Activated naive CD8-positive, alpha-beta T cell treated with anti-CD3 and anti-CD28 coated beads for 36 hours (primary cell): ENCODE results near the gene PID1. TPM values are rescaled to one million over a fixed set of nuclear protein-coding genes. Genes with fewer than 3 reads are reported as not detected.

ENCODE experiments used
- DNase-seq: peaks from one replicate; pipeline ENCODE4 v3.0.0; 2021
- H3K27ac Mint-ChIP-seq: one replicate; pipeline ENCODE4 v1.8.0; 2022; ENCODE audit warnings: mild to moderate bottlenecking, moderate library complexity, mixed read lengths
- H3K27me3 Mint-ChIP-seq: one replicate; pipeline ENCODE4 v1.8.0; 2022; ENCODE audit warnings: mild to moderate bottlenecking, mixed read lengths
- H3K36me3 Mint-ChIP-seq: one replicate; pipeline ENCODE4 v1.8.0; 2021; ENCODE audit warnings: mild to moderate bottlenecking, mixed read lengths
- H3K4me1 Mint-ChIP-seq: one replicate; pipeline ENCODE4 v1.8.0; 2021; ENCODE audit warnings: mixed read lengths
- H3K4me3 Mint-ChIP-seq: one replicate; pipeline ENCODE4 v1.8.0; 2022; ENCODE audit warnings: mild to moderate bottlenecking, moderate library complexity, mixed read lengths
- H3K9me3 Mint-ChIP-seq: one replicate; pipeline ENCODE4 v1.8.0; 2022; ENCODE audit warnings: mixed read lengths
- total RNA-seq, 2 experiments: library from RNA; stranded (reverse); gene quantifications; one replicate each; pipeline ENCODE4 v1.2.3, GENCODE V29; 2021

The PID1 gene
- total RNA-seq, 2 experiments from 2014 or later: not detected

DNA sequence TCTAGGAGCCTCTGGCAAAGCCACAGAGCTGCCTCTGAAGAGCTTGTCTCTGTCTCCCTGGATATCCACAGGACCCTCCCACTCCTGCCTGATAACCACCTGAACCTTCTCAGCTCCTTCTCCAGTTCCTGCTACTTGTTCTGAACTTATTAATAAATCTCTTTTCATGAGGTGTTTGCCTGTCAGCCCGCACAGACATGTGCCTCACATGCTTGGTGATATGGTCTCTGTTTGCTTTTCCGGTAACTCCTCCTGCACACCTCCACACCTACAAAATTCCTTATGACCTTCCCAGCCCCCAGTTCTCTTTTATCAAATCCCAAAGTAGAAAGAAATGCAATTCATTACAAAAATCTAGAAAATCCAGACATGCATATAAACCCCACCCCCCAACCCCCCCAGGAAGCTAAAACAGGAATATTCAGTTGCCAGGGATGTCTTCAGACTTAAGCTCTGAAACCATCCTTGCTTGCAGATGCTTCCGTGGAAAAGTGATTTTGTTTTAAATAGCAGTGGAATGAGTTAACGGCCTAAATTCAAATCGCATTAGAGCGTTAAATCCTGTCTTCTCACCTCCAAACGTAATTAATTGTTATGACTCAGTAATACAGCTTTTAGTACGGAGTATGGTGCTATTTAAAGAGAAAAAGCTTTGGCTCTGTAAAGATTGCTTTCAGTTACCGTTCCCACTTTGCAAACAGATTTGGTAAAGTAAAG is 2.1 kb upstream of the PID1 start:
- Mint-ChIP-seq H3K9me3 (no peaks in the 10 kb centered on the region), H3K27ac (no peak overlapping the region), H3K27me3 (peaks cover 43% of the 10 kb centered on the region), H3K4me1 (no peaks in the 10 kb centered on the region), H3K36me3 (no peaks in the 10 kb centered on the region), H3K4me3 (no peak overlapping the region)
- no peak for DNase-seq

DNA sequence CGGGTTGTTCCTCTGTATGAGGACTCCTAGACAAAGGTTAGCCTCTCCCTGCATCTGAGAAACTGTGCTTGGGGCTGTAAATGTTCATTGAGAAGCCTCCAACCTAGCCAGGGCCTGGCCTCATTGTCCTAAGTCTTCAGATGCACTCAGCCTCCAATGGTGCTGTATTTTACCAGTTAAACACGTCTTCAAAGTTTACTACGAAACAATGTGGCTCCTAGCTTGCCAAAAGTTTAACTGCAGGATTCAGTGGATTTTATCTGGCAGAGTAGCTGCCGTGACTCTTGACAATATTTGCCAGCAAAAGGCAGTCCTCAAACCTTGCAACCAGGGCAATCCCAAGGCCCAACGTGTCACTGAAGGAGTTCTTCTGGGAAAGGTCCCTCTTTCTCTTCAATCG is 1.1 kb downstream of the PID1 start:
- H3K27me3 Mint-ChIP-seq: peaks cover 43% of the 10 kb centered on the region
- H3K36me3 Mint-ChIP-seq: no peaks in the 10 kb centered on the region
- H3K4me1 Mint-ChIP-seq: no peaks in the 10 kb centered on the region
- DNase-seq: no peak
- no peaks in the 10 kb centered on the region for H3K9me3 Mint-ChIP-seq
- H3K4me3 Mint-ChIP-seq: no peak overlapping the region
- H3K27ac Mint-ChIP-seq: no peak overlapping the region

DNA sequence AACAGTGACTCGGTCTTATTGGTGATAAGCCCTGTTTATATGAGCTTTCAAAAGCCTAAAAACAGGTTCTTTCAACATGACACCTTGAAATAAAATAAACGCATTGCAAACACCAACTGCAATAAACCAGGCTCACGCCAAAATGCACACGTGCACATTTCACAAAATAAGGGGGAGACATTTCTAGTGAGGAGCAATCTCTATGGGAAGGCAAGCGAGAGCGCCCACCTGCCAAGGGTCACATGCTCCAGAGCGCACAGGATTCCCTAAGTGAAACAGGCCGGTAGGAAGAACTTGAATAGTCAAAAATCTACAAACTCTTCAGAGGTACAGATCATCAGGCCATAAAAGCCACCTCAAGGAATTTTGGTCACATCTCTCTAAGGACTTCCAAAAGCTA is 1.9 kb downstream of the PID1 start:
- no peak for DNase-seq
- Mint-ChIP-seq H3K4me3 (no peak overlapping the region), H3K4me1 (no peaks in the 10 kb centered on the region)

DNA sequence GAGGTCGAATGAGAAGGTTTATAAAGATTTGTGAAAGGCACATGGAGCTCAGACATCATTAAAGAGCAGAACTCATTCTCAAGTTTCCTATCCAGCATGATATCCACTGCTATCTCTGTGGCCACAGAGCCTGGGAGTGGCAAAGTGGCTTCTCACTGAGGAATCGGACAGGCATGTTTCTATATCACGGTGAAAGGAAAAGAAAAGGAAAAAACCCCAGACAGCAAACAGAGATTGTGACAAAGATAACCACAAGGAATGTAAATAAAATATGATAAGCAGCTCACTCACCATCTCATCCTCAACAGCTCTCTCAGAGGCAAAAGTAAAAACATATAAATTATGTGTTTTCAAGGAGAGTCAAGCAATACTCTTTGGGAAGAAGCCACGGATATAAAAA is 2.5 kb downstream of the PID1 start:
- Mint-ChIP-seq H3K9me3 (no peaks in the 10 kb centered on the region), H3K36me3 (no peaks in the 10 kb centered on the region), H3K27me3 (peaks cover 39% of the 10 kb centered on the region), H3K4me3 (no peak overlapping the region), H3K27ac (no peak overlapping the region), H3K4me1 (no peaks in the 10 kb centered on the region)
- DNase-seq: no peak

More for the DNA sequence above, 1.9 kb downstream of the PID1 start:
- Mint-ChIP-seq H3K27me3 (peaks cover 43% of the 10 kb centered on the region), H3K27ac (no peak overlapping the region), H3K36me3 (no peaks in the 10 kb centered on the region), H3K9me3 (no peaks in the 10 kb centered on the region)

DNA sequence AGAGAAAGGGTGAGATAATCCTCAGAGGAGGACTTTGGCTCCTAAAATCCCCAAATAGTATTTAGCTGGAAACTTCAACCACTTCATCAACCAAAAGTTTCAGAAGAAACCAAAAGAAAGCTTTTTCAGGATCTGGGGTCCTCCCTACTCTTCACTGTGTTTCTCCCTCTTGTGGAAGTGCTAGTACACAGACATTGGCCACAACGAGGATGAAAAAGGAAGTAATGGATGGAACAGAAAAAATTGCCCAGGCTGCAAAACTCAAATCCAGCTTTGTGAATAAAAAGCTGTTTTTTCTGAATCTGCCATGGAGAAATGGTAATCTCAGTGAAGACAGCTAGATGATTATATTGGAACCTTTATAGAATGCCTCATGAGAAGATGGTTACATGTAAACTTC is 4.0 kb downstream of the PID1 start:
- H3K27ac Mint-ChIP-seq: no peak overlapping the region
- H3K9me3 Mint-ChIP-seq: peaks cover 3% of the 10 kb centered on the region
- no peaks in the 10 kb centered on the region for H3K36me3 Mint-ChIP-seq
- no peak overlapping the region for H3K4me3 Mint-ChIP-seq
- no peak for DNase-seq
- peaks cover 25% of the 10 kb centered on the region for H3K27me3 Mint-ChIP-seq
- no peaks in the 10 kb centered on the region for H3K4me1 Mint-ChIP-seq

DNA sequence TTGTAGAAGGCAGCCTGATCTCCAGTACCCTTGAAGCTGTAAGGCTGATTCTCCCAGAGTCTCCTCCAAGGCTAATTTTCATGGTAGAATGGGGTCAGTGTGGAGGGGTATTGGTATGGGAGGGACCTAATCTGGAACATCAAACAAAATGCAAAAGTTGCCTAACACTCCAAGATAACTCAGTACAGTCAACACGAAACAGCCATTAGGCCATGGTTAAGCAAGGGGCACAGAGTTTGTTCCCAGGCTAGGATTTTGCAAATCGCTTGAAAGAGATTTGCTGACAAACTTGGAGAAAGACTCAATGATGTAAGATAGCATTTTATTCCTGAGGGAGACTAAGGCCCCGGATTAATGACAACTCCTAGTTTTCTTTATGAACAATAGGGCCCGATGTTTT is 5.4 kb downstream of the PID1 start:
- Mint-ChIP-seq H3K27ac (no peak overlapping the region), H3K9me3 (peaks cover 5% of the 10 kb centered on the region), H3K4me3 (no peak overlapping the region), H3K27me3 (peaks cover 19% of the 10 kb centered on the region), H3K4me1 (no peaks in the 10 kb centered on the region), H3K36me3 (no peaks in the 10 kb centered on the region)
- DNase-seq: no peak

DNA sequence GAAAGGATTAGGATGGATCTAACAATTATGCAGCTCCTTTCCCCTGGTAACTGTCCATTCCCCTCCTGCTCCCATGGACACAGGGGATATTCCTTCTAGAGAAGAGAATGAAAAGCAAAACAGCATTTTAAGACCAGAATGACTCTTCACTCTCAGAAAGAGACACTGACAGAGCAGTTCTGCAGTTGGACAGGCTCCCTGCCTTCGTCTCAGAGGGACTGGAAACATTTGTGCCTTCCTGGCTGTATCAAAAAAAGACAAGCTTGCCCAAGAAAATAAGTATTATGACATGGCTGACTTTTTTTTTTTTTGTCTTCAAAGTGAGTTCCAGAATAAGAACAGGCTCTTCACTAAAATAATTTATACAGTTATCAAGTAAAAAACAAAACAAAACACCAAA is 9.5 kb downstream of the PID1 start:
- Mint-ChIP-seq H3K36me3 (no peaks in the 10 kb centered on the region), H3K27me3 (no peaks in the 10 kb centered on the region), H3K4me1 (no peaks in the 10 kb centered on the region), H3K9me3 (peaks cover 13% of the 10 kb centered on the region), H3K4me3 (no peak overlapping the region), H3K27ac (no peak overlapping the region)
- DNase-seq: no peak

DNA sequence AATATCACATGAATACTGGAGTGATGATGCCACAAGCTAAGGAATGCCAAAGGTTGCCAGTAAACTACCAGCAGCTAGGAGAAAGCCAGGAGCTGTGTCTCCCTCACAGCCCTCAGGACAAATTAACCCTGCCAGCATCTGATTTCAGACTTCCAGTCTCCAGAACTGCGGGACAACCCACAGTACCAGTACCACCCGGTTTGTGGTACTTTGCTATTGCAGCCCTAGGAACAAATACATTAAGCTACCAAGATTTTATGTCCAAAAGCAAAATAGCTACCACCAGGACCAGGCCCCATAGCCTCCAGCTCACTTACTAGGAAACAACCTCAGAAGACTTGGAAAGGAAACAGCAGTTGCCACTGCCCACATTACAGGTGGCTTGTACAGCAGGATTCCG is 10.0 kb downstream of the PID1 start:
- no peak for DNase-seq
- H3K27ac Mint-ChIP-seq: no peak overlapping the region
- no peaks in the 10 kb centered on the region for H3K4me1 Mint-ChIP-seq
- no peaks in the 10 kb centered on the region for H3K36me3 Mint-ChIP-seq
- no peak overlapping the region for H3K4me3 Mint-ChIP-seq
- H3K9me3 Mint-ChIP-seq: peaks cover 13% of the 10 kb centered on the region
- H3K27me3 Mint-ChIP-seq: no peaks in the 10 kb centered on the region

DNA sequence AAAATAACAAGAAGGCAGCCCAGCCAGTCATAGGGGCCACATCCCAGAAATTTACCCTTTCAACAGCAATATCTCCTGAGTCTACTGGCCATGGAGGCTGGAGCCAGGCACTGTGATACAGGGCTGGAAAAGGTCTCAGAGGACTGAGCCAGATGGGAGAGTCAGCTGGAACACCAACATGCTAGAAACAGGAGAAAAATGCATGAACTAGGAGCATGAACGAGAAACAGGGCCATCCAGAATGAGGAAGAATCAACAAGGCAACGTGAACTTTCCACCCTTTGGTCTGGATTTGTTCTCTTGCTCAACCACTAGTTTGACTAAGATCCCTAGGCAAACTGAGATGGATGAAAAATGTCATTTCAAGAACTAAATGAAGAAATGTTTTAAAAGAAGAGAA is 13.1 kb downstream of the PID1 start:
- DNase-seq: no peak
- H3K27me3 Mint-ChIP-seq: no peaks in the 10 kb centered on the region
- no peaks in the 10 kb centered on the region for H3K36me3 Mint-ChIP-seq
- peaks cover 15% of the 10 kb centered on the region for H3K9me3 Mint-ChIP-seq
- H3K4me3 Mint-ChIP-seq: no peak overlapping the region
- no peak overlapping the region for H3K27ac Mint-ChIP-seq
- no peaks in the 10 kb centered on the region for H3K4me1 Mint-ChIP-seq

DNA sequence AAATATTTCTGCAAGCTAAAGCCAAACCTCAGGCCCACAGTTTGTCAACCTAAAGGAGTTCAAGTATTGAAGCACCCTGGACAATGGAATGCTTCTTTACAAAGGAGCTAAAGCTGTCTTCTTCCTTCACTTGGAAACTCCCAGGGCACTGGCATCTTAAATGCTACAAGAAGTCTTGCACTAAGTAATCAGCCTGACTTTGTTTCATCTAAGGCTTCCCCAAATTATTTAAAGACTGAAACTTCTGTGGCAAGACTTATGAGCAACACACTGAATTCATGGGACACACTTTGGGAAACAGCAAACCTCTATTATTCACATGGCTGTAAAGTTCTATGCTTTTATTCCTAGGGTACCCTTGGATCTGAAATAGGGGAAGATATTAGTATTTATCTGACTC is 14.7 kb downstream of the PID1 start:
- Mint-ChIP-seq H3K27ac (no peak overlapping the region), H3K9me3 (peaks cover 12% of the 10 kb centered on the region), H3K36me3 (no peaks in the 10 kb centered on the region), H3K4me1 (no peaks in the 10 kb centered on the region), H3K27me3 (no peaks in the 10 kb centered on the region), H3K4me3 (no peak overlapping the region)
- no peak for DNase-seq

DNA sequence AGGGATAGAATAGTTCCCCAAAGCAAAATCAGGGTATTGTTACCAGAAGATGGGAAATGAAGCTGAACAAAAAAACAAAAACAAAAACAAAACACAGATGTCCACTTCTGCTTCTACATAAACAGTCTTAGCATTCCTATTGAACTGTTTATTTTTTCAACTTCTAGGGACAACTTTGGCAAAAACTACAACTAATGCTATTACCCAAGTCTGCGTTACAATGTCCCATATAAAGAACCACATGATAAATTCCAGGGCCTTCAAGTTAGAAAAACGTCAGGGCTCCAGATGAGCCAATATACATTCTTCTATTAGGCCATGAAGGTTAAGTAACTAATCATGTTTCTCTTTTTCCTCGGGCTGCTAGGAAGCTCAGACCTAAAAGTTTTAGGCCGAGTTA is 16.9 kb downstream of the PID1 start:
- H3K36me3 Mint-ChIP-seq: no peaks in the 10 kb centered on the region
- H3K27ac Mint-ChIP-seq: no peak overlapping the region
- no peaks in the 10 kb centered on the region for H3K4me1 Mint-ChIP-seq
- no peak overlapping the region for H3K4me3 Mint-ChIP-seq
- H3K27me3 Mint-ChIP-seq: no peaks in the 10 kb centered on the region
- H3K9me3 Mint-ChIP-seq: peaks cover 7% of the 10 kb centered on the region
- DNase-seq: no peak

DNA sequence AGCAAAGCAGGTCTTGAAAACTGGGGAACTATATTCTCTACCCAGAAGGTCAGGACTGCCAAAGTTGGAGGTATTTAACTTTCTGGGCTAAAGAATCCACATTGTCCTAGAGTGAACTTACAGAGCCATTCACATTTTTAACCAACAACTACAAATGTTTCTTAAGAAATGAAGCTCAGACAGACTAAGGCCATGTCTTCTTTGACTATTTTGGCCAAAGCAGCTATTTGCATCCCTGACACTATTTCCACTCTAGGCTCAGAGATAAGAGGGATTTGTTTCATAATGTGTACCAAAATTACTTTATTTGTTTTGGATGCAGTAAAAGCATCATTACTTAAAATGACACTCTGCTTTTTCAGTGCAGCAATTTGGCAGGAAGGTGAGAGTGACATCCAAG is 18.1 kb downstream of the PID1 start:
- H3K4me3 Mint-ChIP-seq: no peak overlapping the region
- peaks cover 5% of the 10 kb centered on the region for H3K9me3 Mint-ChIP-seq
- DNase-seq: no peak
- H3K36me3 Mint-ChIP-seq: no peaks in the 10 kb centered on the region
- no peak overlapping the region for H3K27ac Mint-ChIP-seq
- H3K4me1 Mint-ChIP-seq: no peaks in the 10 kb centered on the region
- H3K27me3 Mint-ChIP-seq: no peaks in the 10 kb centered on the region

DNA sequence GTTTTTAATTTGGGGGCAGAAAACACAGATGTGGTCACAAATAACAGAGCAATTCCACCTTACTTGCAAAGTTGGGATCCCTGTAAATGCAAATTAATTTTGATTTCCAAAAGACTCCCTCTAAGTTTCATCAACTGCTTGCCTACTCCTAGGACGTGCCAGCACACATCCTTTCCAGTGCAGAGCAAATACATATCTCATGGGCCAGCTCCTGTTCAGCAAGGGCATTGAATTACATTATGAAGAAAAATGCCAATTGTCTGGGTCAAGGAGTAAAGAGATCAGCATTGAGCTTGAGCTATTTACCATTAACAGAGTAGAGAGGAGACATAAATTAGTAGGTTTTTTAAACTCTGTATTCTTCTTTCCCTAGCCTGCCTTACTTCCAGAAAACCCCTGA is 18.8 kb downstream of the PID1 start:
- no peaks in the 10 kb centered on the region for H3K4me1 Mint-ChIP-seq
- H3K36me3 Mint-ChIP-seq: no peaks in the 10 kb centered on the region
- peaks cover 2% of the 10 kb centered on the region for H3K9me3 Mint-ChIP-seq
- no peak for DNase-seq
- no peak overlapping the region for H3K4me3 Mint-ChIP-seq
- H3K27me3 Mint-ChIP-seq: no peaks in the 10 kb centered on the region
- H3K27ac Mint-ChIP-seq: no peak overlapping the region

DNA sequence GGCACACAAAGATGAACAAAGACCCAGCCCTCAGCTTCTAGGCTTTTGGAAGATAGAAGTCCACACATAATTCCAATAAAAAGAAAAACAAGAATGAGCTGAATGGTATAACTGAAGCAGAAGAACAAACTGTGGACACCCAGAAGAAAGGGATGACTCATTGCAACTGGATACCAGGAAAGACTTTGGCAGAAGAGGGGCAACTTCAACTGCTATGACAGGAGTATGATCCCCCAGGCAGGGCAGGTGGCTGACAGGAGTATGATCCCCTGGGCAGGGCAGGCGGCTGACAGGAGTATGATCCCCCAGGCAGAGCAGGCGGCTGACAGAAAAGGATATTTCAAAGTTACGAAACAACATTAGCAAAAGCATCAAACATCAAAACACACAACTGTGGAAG is 21.6 kb downstream of the PID1 start:
- Mint-ChIP-seq H3K9me3 (peaks cover 2% of the 10 kb centered on the region), H3K4me3 (no peak overlapping the region), H3K4me1 (no peaks in the 10 kb centered on the region), H3K36me3 (no peaks in the 10 kb centered on the region), H3K27me3 (no peaks in the 10 kb centered on the region), H3K27ac (no peak overlapping the region)
- no peak for DNase-seq

DNA sequence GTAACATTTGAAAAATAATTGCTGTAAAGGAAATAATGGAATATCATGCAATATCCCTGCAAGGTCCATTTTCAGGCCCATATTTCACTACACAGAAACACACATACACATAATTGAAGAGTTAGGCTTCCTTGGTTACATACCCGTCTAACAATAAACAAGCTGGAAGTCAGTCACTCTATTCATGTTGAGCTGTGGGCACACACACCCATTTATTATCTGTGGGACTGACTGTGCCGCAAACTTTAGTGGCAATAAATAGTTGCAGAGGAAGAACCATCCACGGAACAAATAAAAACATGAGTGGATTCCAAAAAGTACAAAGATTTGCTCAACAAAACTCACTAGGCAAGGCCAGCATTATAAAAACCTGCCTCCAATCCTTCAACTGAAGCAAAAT is 24.8 kb downstream of the PID1 start:
- Mint-ChIP-seq H3K4me3 (no peak overlapping the region), H3K36me3 (no peaks in the 10 kb centered on the region), H3K27ac (no peak overlapping the region), H3K9me3 (peaks cover 6% of the 10 kb centered on the region), H3K27me3 (no peaks in the 10 kb centered on the region), H3K4me1 (no peaks in the 10 kb centered on the region)
- DNase-seq: no peak

DNA sequence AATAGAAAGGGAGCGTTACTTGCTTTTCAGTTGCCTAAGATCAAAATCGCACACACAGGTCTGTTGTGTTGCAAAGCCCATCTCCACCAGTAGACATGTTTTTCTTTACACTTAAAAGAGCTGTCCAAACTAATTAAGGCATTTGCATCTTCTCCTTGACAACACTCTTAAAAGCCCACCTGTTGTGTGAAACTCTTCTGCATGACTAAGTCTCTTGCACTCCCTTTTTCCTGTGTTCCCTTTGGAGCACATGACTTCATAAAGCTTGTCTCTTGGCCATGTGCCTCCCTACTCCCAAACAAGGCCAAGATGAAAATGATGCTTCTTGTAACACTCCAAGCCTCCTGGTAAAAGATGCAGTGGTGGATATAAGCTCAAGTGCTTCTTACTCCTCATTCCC is 26.1 kb downstream of the PID1 start:
- Mint-ChIP-seq H3K27me3 (no peaks in the 10 kb centered on the region), H3K4me3 (no peak overlapping the region), H3K36me3 (no peaks in the 10 kb centered on the region), H3K4me1 (no peaks in the 10 kb centered on the region), H3K9me3 (peaks cover 16% of the 10 kb centered on the region), H3K27ac (no peak overlapping the region)
- no peak for DNase-seq
